Measurements from ENCODE around the gene ST8SIA4. TPM values are rescaled to one million over a fixed set of nuclear protein-coding genes. Genes with fewer than 3 reads are reported as not detected.

Gene ST8SIA4
- total RNA-seq (10 to 100 TPM; 53.5 to 56.9 TPM), polyA plus RNA-seq (17.5 TPM)

GRCh38 chr5:100903039-100903887 lies at the start of gene ST8SIA4:
Gene ST8SIA4 (minus strand): TSS chr5:100903282. CDS start chr5:100902955, 327 bp downstream.
- H3K36me3 Mint-ChIP-seq: peaks cover 0 to 35% (median 3%) of the 10 kb centered on the region in 3 donors
- no peaks in the 10 kb centered on the region for H3K27me3 Mint-ChIP-seq
- peak within 1 kb of the TSS; percentile 92 to 99 (median 97) for H3K27ac Mint-ChIP-seq
- H3K4me1 Mint-ChIP-seq: peaks cover 48 to 58% (median 56%) of the 10 kb centered on the region in 3 donors
- ChIA-PET CTCF (interaction anchor here (0.8 to 4.8 kb wide), 10 partner anchors 9 to 131 kb away, joined by 3 to 19 read pairs (median 4); no protein-coding TSS in a partner anchor), POLR2A (interaction anchor here (0.7 to 5.6 kb wide), 13 partner anchors 11 to 1974 kb away, joined by 3 to 39 read pairs (median 5); partner anchors contain the start of gene FAM174A)
- H3K4me1 ChIP-seq (ENCODE audit: insufficient read depth, low read length): peaks cover 38% of the 10 kb centered on the region
- peak; percentile 87 to 96 (median 88) for DNase-seq
- peak within 1 kb of the TSS; percentile 94 for H3K4me3 ChIP-seq (ENCODE audit: low read length)
- H3K4me3 Mint-ChIP-seq: peak within 1 kb of the TSS; percentile 90 to 99 (median 96)
- H3K27ac ChIP-seq (ENCODE audit: low read depth, low read length): peak within 1 kb of the TSS; percentile 86
- no peaks in the 10 kb centered on the region for H3K9me3 Mint-ChIP-seq
- no peaks in the 10 kb centered on the region for H3K27me3 ChIP-seq (ENCODE audit: insufficient read depth, low read length, poor library complexity, severe bottlenecking)
- no peaks in the 10 kb centered on the region for H3K9me3 ChIP-seq (ENCODE audit: low read length)
- H3K36me3 ChIP-seq (ENCODE audit: insufficient read depth, low read length): no peaks in the 10 kb centered on the region

- Mint-ChIP-seq H3K36me3 (peaks cover 0 to 25% (median 3%) of the 10 kb centered on the region in 3 donors), H3K9me3 (peaks cover 9 to 22% (median 22%) of the 10 kb centered on the region in 5 donors), H3K4me1 (no peaks in the 10 kb centered on the region), H3K27ac (no peak overlapping the region), H3K4me3 (no peak overlapping the region), H3K27me3 (peaks cover 0 to 2% of the 10 kb centered on the region in 2 donors)
- ChIA-PET CTCF (no interaction called here), POLR2A (no interaction called here)
- no peak overlapping the region for H3K4me3 ChIP-seq (ENCODE audit: low read length)
- H3K4me1 ChIP-seq (ENCODE audit: insufficient read depth, low read length): no peaks in the 10 kb centered on the region
- H3K9me3 ChIP-seq (ENCODE audit: low read length): no peaks in the 10 kb centered on the region
- H3K36me3 ChIP-seq (ENCODE audit: insufficient read depth, low read length): no peaks in the 10 kb centered on the region
- DNase-seq: no peak
- no peak overlapping the region for H3K27ac ChIP-seq (ENCODE audit: low read depth, low read length)
- H3K27me3 ChIP-seq (ENCODE audit: insufficient read depth, low read length, poor library complexity, severe bottlenecking): no peaks in the 10 kb centered on the region
These were observed 47.9 kb upstream of the ST8SIA4 start for GRCh38 chr5:100950985-100951384.

GRCh38 chr5:100913298-100913697 lies 10.2 kb upstream of the ST8SIA4 start:
- H3K4me3 Mint-ChIP-seq: no peak overlapping the region
- H3K36me3 Mint-ChIP-seq: peaks cover 3 to 9% (median 6%) of the 10 kb centered on the region in 3 donors
- Histone ChIP-seq H3K9me3 (ENCODE audit: low read length) (no peaks in the 10 kb centered on the region), H3K4me3 (ENCODE audit: low read length) (no peak overlapping the region), H3K27ac (ENCODE audit: low read depth, low read length) (no peak overlapping the region), H3K36me3 (ENCODE audit: insufficient read depth, low read length) (no peaks in the 10 kb centered on the region), H3K4me1 (ENCODE audit: insufficient read depth, low read length) (no peaks in the 10 kb centered on the region), H3K27me3 (ENCODE audit: insufficient read depth, low read length, poor library complexity, severe bottlenecking) (no peaks in the 10 kb centered on the region)
- no peak overlapping the region for H3K27ac Mint-ChIP-seq
- ChIA-PET CTCF (interaction anchor here (2.2 kb wide), 1 partner anchor 11 kb away, joined by 5 read pairs; the partner anchor contains the start of gene ST8SIA4), POLR2A (no interaction called here)
- peaks cover 0 to 5% (median 3%) of the 10 kb centered on the region in 5 donors for H3K9me3 Mint-ChIP-seq
- no peak for DNase-seq
- H3K4me1 Mint-ChIP-seq: peaks cover 3 to 19% (median 13%) of the 10 kb centered on the region in 3 donors
- H3K27me3 Mint-ChIP-seq: no peaks in the 10 kb centered on the region

- ChIA-PET CTCF (interaction anchor here (0.7 kb wide), 1 partner anchor 20 kb away, joined by 3 read pairs; no protein-coding TSS in a partner anchor), POLR2A (no interaction called here)
- no peaks in the 10 kb centered on the region for H3K9me3 Mint-ChIP-seq
- no peaks in the 10 kb centered on the region for H3K27me3 Mint-ChIP-seq
- no peak for DNase-seq
- H3K4me1 Mint-ChIP-seq: peaks cover 33 to 48% (median 45%) of the 10 kb centered on the region in 3 donors
- no peak overlapping the region for H3K27ac Mint-ChIP-seq
- no peak overlapping the region for H3K27ac ChIP-seq (ENCODE audit: low read depth, low read length)
- peaks cover 13% of the 10 kb centered on the region for H3K4me1 ChIP-seq (ENCODE audit: insufficient read depth, low read length)
- H3K4me3 ChIP-seq (ENCODE audit: low read length): no peak overlapping the region
- no peaks in the 10 kb centered on the region for H3K27me3 ChIP-seq (ENCODE audit: insufficient read depth, low read length, poor library complexity, severe bottlenecking)
- no peak overlapping the region for H3K4me3 Mint-ChIP-seq
- no peaks in the 10 kb centered on the region for H3K9me3 ChIP-seq (ENCODE audit: low read length)
- H3K36me3 Mint-ChIP-seq: peaks cover 0 to 8% (median 0%) of the 10 kb centered on the region in 3 donors
- H3K36me3 ChIP-seq (ENCODE audit: insufficient read depth, low read length): no peaks in the 10 kb centered on the region
These were observed 6.0 kb upstream of the ST8SIA4 start for GRCh38 chr5:100909034-100909433.

GRCh38 chr5:100905259-100905914 lies 2.3 kb upstream of the ST8SIA4 start:
- H3K27ac Mint-ChIP-seq: peak overlapping the region; percentile 92 to 99 (median 97)
- H3K27me3 Mint-ChIP-seq: no peaks in the 10 kb centered on the region
- no peaks in the 10 kb centered on the region for H3K9me3 ChIP-seq (ENCODE audit: low read length)
- H3K27ac ChIP-seq (ENCODE audit: low read depth, low read length): peak overlapping the region; percentile 86
- POLR2A ChIA-PET: interaction anchor here (0.6 to 5.6 kb wide), 2 partner anchors 17 to 47 kb away, joined by 3 to 39 read pairs; no protein-coding TSS in a partner anchor
- no peaks in the 10 kb centered on the region for H3K36me3 ChIP-seq (ENCODE audit: insufficient read depth, low read length)
- H3K4me3 ChIP-seq (ENCODE audit: low read length): peak overlapping the region; percentile 94
- peaks cover 17% of the 10 kb centered on the region for H3K4me1 ChIP-seq (ENCODE audit: insufficient read depth, low read length)
- H3K4me3 Mint-ChIP-seq: peak overlapping the region; percentile 90 to 99 (median 96)
- CTCF ChIA-PET: interaction anchor here (1.3 kb wide), 1 partner anchor 283 kb away, joined by 3 read pairs; no protein-coding TSS in a partner anchor
- no peaks in the 10 kb centered on the region for H3K27me3 ChIP-seq (ENCODE audit: insufficient read depth, low read length, poor library complexity, severe bottlenecking)
- peaks cover 0 to 30% (median 0%) of the 10 kb centered on the region in 3 donors for H3K36me3 Mint-ChIP-seq
- DNase-seq: peak in 4 of 5 donors; percentile 17 to 45 (median 38)
- peaks cover 34 to 48% (median 45%) of the 10 kb centered on the region in 3 donors for H3K4me1 Mint-ChIP-seq
- no peaks in the 10 kb centered on the region for H3K9me3 Mint-ChIP-seq

- Mint-ChIP-seq H3K4me3 (peak overlapping the region; percentile 90 to 99 (median 96)), H3K27ac (peak overlapping the region; percentile 92 to 99 (median 97)), H3K27me3 (no peaks in the 10 kb centered on the region), H3K36me3 (peaks cover 0 to 35% (median 0%) of the 10 kb centered on the region in 3 donors), H3K4me1 (peaks cover 41 to 50% (median 45%) of the 10 kb centered on the region in 3 donors), H3K9me3 (no peaks in the 10 kb centered on the region)
- DNase-seq: peak; percentile 39 to 77 (median 51)
- H3K36me3 ChIP-seq (ENCODE audit: insufficient read depth, low read length): no peaks in the 10 kb centered on the region
- no peaks in the 10 kb centered on the region for H3K27me3 ChIP-seq (ENCODE audit: insufficient read depth, low read length, poor library complexity, severe bottlenecking)
- H3K4me1 ChIP-seq (ENCODE audit: insufficient read depth, low read length): peaks cover 27% of the 10 kb centered on the region
- H3K4me3 ChIP-seq (ENCODE audit: low read length): peak overlapping the region; percentile 94
- ChIA-PET POLR2A (interaction anchor here (0.6 to 5.6 kb wide), 7 partner anchors 16 to 369 kb away, joined by 3 to 39 read pairs (median 4); partner anchors contain the start of gene FAM174A), CTCF (interaction anchor here (0.6 to 4.8 kb wide), 4 partner anchors 14 to 366 kb away, joined by 3 to 19 read pairs (median 8); no protein-coding TSS in a partner anchor)
- no peaks in the 10 kb centered on the region for H3K9me3 ChIP-seq (ENCODE audit: low read length)
- peak overlapping the region; percentile 86 for H3K27ac ChIP-seq (ENCODE audit: low read depth, low read length)
These were observed 1.3 kb upstream of the ST8SIA4 start for GRCh38 chr5:100904259-100904861.

GRCh38 chr5:100902440-100903038 lies 543 bp downstream of the ST8SIA4 start:
- Histone ChIP-seq H3K9me3 (ENCODE audit: low read length) (no peaks in the 10 kb centered on the region), H3K36me3 (ENCODE audit: insufficient read depth, low read length) (no peaks in the 10 kb centered on the region), H3K27me3 (ENCODE audit: insufficient read depth, low read length, poor library complexity, severe bottlenecking) (no peaks in the 10 kb centered on the region), H3K27ac (ENCODE audit: low read depth, low read length) (peak overlapping the region; percentile 86), H3K4me1 (ENCODE audit: insufficient read depth, low read length) (peaks cover 43% of the 10 kb centered on the region), H3K4me3 (ENCODE audit: low read length) (peak overlapping the region; percentile 94)
- peak overlapping the region; percentile 92 to 99 (median 97) for H3K27ac Mint-ChIP-seq
- DNase-seq: peak in 2 of 5 donors; percentile 8 to 61
- POLR2A ChIA-PET: interaction anchor here (0.7 to 5.6 kb wide), 10 partner anchors 9 to 1973 kb away, joined by 3 to 39 read pairs (median 5); partner anchors contain the start of gene FAM174A
- H3K4me1 Mint-ChIP-seq: peaks cover 49 to 60% (median 58%) of the 10 kb centered on the region in 3 donors
- H3K36me3 Mint-ChIP-seq: peaks cover 0 to 35% (median 3%) of the 10 kb centered on the region in 3 donors
- no peaks in the 10 kb centered on the region for H3K27me3 Mint-ChIP-seq
- CTCF ChIA-PET: interaction anchor here (0.8 to 4.8 kb wide), 11 partner anchors 9 to 131 kb away, joined by 3 to 19 read pairs (median 4); no protein-coding TSS in a partner anchor
- H3K9me3 Mint-ChIP-seq: no peaks in the 10 kb centered on the region
- peak overlapping the region; percentile 90 to 99 (median 96) for H3K4me3 Mint-ChIP-seq
